HUES6 (cell line): ENCODE data around the gene CTNNAL1.
"Not testable (repeated sequence)": the region's sequence is repeated elsewhere in the genome, so short reads cannot be mapped to it uniquely, and the experiment has no call there.

Experiments used
- H3K27ac ChIP-seq: 2 replicates; pipeline ENCODE4 v1.7.0; 2013; ENCODE audit warnings: low read depth, mild to moderate bottlenecking, low read length, inconsistent platforms
- H3K27me3 ChIP-seq: 2 replicates; pipeline ENCODE4 v1.6.1; 2013; ENCODE audit warnings: low read length; ENCODE audit not compliant: control insufficient read depth, insufficient read depth
- H3K36me3 ChIP-seq: 2 replicates; pipeline ENCODE4 v1.6.1; 2013; ENCODE audit warnings: low read length; ENCODE audit not compliant: control insufficient read depth, insufficient read depth
- H3K4me1 ChIP-seq: 2 replicates; pipeline ENCODE4 v1.6.1; 2013; ENCODE audit warnings: low read length; ENCODE audit not compliant: control insufficient read depth, insufficient read depth
- H3K4me3 ChIP-seq: 2 replicates; pipeline ENCODE4 v1.5.1; 2013; ENCODE audit warnings: low read depth, low read length
- H3K9ac ChIP-seq: one replicate; pipeline ENCODE4 v1.6.1; 2013; ENCODE audit warnings: mild to moderate bottlenecking, low read length
- H3K9me3 ChIP-seq: 2 replicates; pipeline ENCODE4 v1.6.1; 2013; ENCODE audit warnings: low read depth, low read length; ENCODE audit not compliant: control insufficient read depth, insufficient read depth

CTNNAL1 gene

GRCh38 chr9:108933718-108934322, 79.5 kb downstream of the CTNNAL1 start, which contains the start of gene ELP1:
TSS of gene ELP1 (minus strand) at chr9:108934124. CDS start at chr9:108931146, 2,978 bp downstream.
- no peaks in the 10 kb centered on the region for H3K9me3 ChIP-seq
- no peaks in the 10 kb centered on the region for H3K27me3 ChIP-seq
- peak within 1 kb of the TSS; percentile 100 for H3K4me3 ChIP-seq
- H3K36me3 ChIP-seq = peaks cover 9% of the 10 kb centered on the region
- H3K9ac ChIP-seq = peak within 1 kb of the TSS; percentile 88
- H3K27ac ChIP-seq = peak within 1 kb of the TSS; percentile 78
- peaks cover 9% of the 10 kb centered on the region for H3K4me1 ChIP-seq

- Histone ChIP-seq H3K9ac (peak overlapping the region; percentile 86), H3K4me3 (peak overlapping the region; percentile 100), H3K27me3 (no peaks in the 10 kb centered on the region), H3K36me3 (peaks cover 15% of the 10 kb centered on the region), H3K9me3 (no peaks in the 10 kb centered on the region), H3K4me1 (peaks cover 9% of the 10 kb centered on the region), H3K27ac (peak overlapping the region; percentile 78)
These were observed 80.0 kb downstream of the CTNNAL1 start for GRCh38 chr9:108933231-108933717.

- Histone ChIP-seq H3K9ac (no peak overlapping the region), H3K9me3 (no peaks in the 10 kb centered on the region), H3K4me3 (no peak overlapping the region), H3K4me1 (peaks cover 9% of the 10 kb centered on the region), H3K36me3 (peaks cover 59% of the 10 kb centered on the region), H3K27ac (no peak overlapping the region), H3K27me3 (no peaks in the 10 kb centered on the region)
These were observed 84.9 kb downstream of the CTNNAL1 start for GRCh38 chr9:108928386-108928785.

- no peak overlapping the region for H3K27ac ChIP-seq
- no peaks in the 10 kb centered on the region for H3K4me1 ChIP-seq
- H3K27me3 ChIP-seq = no peaks in the 10 kb centered on the region
- H3K9ac ChIP-seq = no peak overlapping the region
- no peaks in the 10 kb centered on the region for H3K9me3 ChIP-seq
- no peak overlapping the region for H3K4me3 ChIP-seq
- peaks cover 80% of the 10 kb centered on the region for H3K36me3 ChIP-seq
These were observed 88.8 kb downstream of the CTNNAL1 start for GRCh38 chr9:108924466-108924865.

GRCh38 chr9:108921200-108921599, 92.1 kb downstream of the CTNNAL1 start:
- Histone ChIP-seq H3K9me3 (no peaks in the 10 kb centered on the region), H3K4me3 (no peak overlapping the region), H3K4me1 (no peaks in the 10 kb centered on the region), H3K36me3 (peaks cover 74% of the 10 kb centered on the region), H3K27me3 (no peaks in the 10 kb centered on the region), H3K9ac (no peak overlapping the region), H3K27ac (no peak overlapping the region)

- not testable (repeated sequence) for H3K9me3 ChIP-seq, H3K27me3 ChIP-seq, H3K9ac ChIP-seq, H3K27ac ChIP-seq, H3K4me1 ChIP-seq, H3K4me3 ChIP-seq
- peaks cover 74% of the 10 kb centered on the region for H3K36me3 ChIP-seq
These were observed 92.9 kb downstream of the CTNNAL1 start for GRCh38 chr9:108920401-108920800.

- Histone ChIP-seq H3K9ac (no peak overlapping the region), H3K9me3 (no peaks in the 10 kb centered on the region), H3K27ac (no peak overlapping the region), H3K4me1 (no peaks in the 10 kb centered on the region), H3K36me3 (peaks cover 74% of the 10 kb centered on the region), H3K27me3 (no peaks in the 10 kb centered on the region), H3K4me3 (no peak overlapping the region)
These were observed 93.8 kb downstream of the CTNNAL1 start for GRCh38 chr9:108919517-108919916.

- no peak overlapping the region for H3K9ac ChIP-seq
These were observed 99.9 kb downstream of the CTNNAL1 start for GRCh38 chr9:108913391-108913790.

GRCh38 chr9:108911820-108912219, 101.5 kb downstream of the CTNNAL1 start:
- Histone ChIP-seq H3K27me3 (no peaks in the 10 kb centered on the region), H3K4me1 (no peaks in the 10 kb centered on the region), H3K4me3 (no peak overlapping the region), H3K27ac (no peak overlapping the region), H3K36me3 (peaks cover 85% of the 10 kb centered on the region), H3K9ac (no peak overlapping the region), H3K9me3 (no peaks in the 10 kb centered on the region)

More at GRCh38 chr9:108913391-108913790, 99.9 kb downstream of the CTNNAL1 start:
- Histone ChIP-seq H3K27me3 (no peaks in the 10 kb centered on the region), H3K9me3 (no peaks in the 10 kb centered on the region), H3K36me3 (peaks cover 83% of the 10 kb centered on the region), H3K4me1 (no peaks in the 10 kb centered on the region), H3K27ac (no peak overlapping the region), H3K4me3 (no peak overlapping the region)

GRCh38 chr9:108910914-108911313, 102.4 kb downstream of the CTNNAL1 start:
- Histone ChIP-seq H3K9me3 (no peaks in the 10 kb centered on the region), H3K4me1 (no peaks in the 10 kb centered on the region), H3K27me3 (no peaks in the 10 kb centered on the region), H3K9ac (no peak overlapping the region), H3K27ac (no peak overlapping the region), H3K36me3 (peaks cover 86% of the 10 kb centered on the region), H3K4me3 (no peak overlapping the region)

- Histone ChIP-seq H3K9ac (no peak overlapping the region), H3K27me3 (no peaks in the 10 kb centered on the region), H3K9me3 (no peaks in the 10 kb centered on the region), H3K36me3 (peaks cover 86% of the 10 kb centered on the region), H3K27ac (no peak overlapping the region), H3K4me3 (no peak overlapping the region), H3K4me1 (no peaks in the 10 kb centered on the region)
These were observed 102.9 kb downstream of the CTNNAL1 start for GRCh38 chr9:108910402-108910801.
